Osteoblast (primary cell): ENCODE results near the gene BICRA. TPM values are rescaled to one million over a fixed set of nuclear protein-coding genes. Genes with fewer than 3 reads are reported as not detected.

Experiments used
- DNase-seq: peaks from one replicate; pipeline ENCODE4 v3.0.0; 2011; ENCODE audit warnings: low spot score, mixed read lengths; ENCODE audit not compliant: insufficient read length; ENCODE audit errors: missing footprints
- H2AFZ ChIP-seq: 2 replicates; pipeline ENCODE4 v1.6.0; 2011; ENCODE audit warnings: mild to moderate bottlenecking, low read length
- H3K27ac ChIP-seq: 2 replicates; pipeline ENCODE4 v1.5.1; 2011; ENCODE audit warnings: mild to moderate bottlenecking, low read depth, low read length, moderate library complexity
- H3K27me3 ChIP-seq: 2 replicates; pipeline ENCODE4 v1.6.0; 2012; ENCODE audit warnings: mild to moderate bottlenecking, control low read depth, inconsistent platforms, low read length, moderate library complexity; ENCODE audit not compliant: insufficient read depth
- H3K36me3 ChIP-seq: 2 replicates; pipeline ENCODE4 v1.5.1; 2011; ENCODE audit warnings: mild to moderate bottlenecking, low read length, control low read depth, moderate library complexity; ENCODE audit not compliant: insufficient read depth
- H3K4me1 ChIP-seq: 2 replicates; pipeline ENCODE4 v1.5.1; 2011; ENCODE audit warnings: mild to moderate bottlenecking, low read length, control low read depth, moderate library complexity; ENCODE audit not compliant: insufficient read depth
- H3K4me2 ChIP-seq: 2 replicates; pipeline ENCODE4 v1.6.0; 2011; ENCODE audit warnings: mild to moderate bottlenecking, low read length; ENCODE audit not compliant: insufficient read depth
- H3K4me3 ChIP-seq: fragments of 200-600 bp; sonication (generic); 3 replicates; pipeline ENCODE4 v1.5.1; 2012; ENCODE audit warnings: mild to moderate bottlenecking, low read length, inconsistent platforms; ENCODE audit not compliant: insufficient read depth
- H3K79me2 ChIP-seq: 2 replicates; pipeline ENCODE4 v1.6.0; 2012; ENCODE audit warnings: mild to moderate bottlenecking, low read length, control low read depth, inconsistent platforms; ENCODE audit not compliant: insufficient read depth
- H3K9me3 ChIP-seq: 2 replicates; pipeline ENCODE4 v1.5.1; 2011; ENCODE audit warnings: low read depth, low read length, control low read depth
- H4K20me1 ChIP-seq: 2 replicates; pipeline ENCODE4 v1.6.0; 2012; ENCODE audit warnings: mild to moderate bottlenecking, low read length, control low read depth; ENCODE audit not compliant: insufficient read depth
- CTCF ChIP-seq: IDR thresholded peaks from 2 replicates; pipeline ENCODE4 v1.5.1; 2011; ENCODE audit warnings: mild to moderate bottlenecking, low read depth, low read length, moderate library complexity; ENCODE audit errors: extremely low read depth
- total RNA-seq: library from RNA; depleted of rRNA; stranded (reverse); fragments of >200 nt; gene quantifications from 2 replicates; pipeline ENCODE4 v1.2.3, GENCODE V29; 2012

BICRA gene
- total RNA-seq, 1 donor, result 4.7 TPM

DNA sequence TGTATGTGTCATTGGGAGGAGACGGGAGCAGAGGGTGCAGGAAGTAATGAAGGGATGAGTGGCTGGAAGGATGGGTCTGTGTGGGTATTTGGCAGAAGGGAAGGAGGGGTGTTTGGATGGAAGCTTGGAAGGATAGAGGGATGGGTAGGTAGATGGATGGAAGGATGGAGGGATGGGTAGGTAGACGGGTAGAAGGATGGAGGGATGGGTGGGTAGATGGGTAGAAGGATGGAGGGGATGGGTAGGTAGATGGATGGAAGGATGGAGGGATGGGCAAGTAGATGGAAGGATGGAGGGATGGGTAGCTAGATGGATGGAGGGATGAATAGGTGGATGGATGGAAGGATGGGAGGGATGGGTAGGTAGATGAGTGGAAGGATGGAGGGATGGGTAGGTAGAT, 62.6 kb downstream of the BICRA start:
- peaks cover 53% of the 10 kb centered on the region for H3K79me2 ChIP-seq
- DNase-seq, result no peak
- H3K9me3 ChIP-seq, result no peaks in the 10 kb centered on the region
- peaks cover 3% of the 10 kb centered on the region for H3K4me1 ChIP-seq
- peaks cover 21% of the 10 kb centered on the region for H3K36me3 ChIP-seq
- TF ChIP-seq CTCF, result no peak
- no peaks in the 10 kb centered on the region for H3K27me3 ChIP-seq
- no peak overlapping the region for H2AFZ ChIP-seq
- no peak overlapping the region for H3K4me3 ChIP-seq
- H3K4me2 ChIP-seq, result no peak overlapping the region
- no peak overlapping the region for H3K27ac ChIP-seq
- peaks cover 29% of the 10 kb centered on the region for H4K20me1 ChIP-seq

GRCh38 chr19:47673426-47673825, 64.5 kb downstream of the BICRA start:
- Histone ChIP-seq H3K4me1 (no peaks in the 10 kb centered on the region), H3K27ac (no peak overlapping the region), H4K20me1 (peaks cover 25% of the 10 kb centered on the region), H3K27me3 (no peaks in the 10 kb centered on the region), H3K36me3 (peaks cover 31% of the 10 kb centered on the region), H2AFZ (no peak overlapping the region), H3K9me3 (no peaks in the 10 kb centered on the region), H3K79me2 (peaks cover 35% of the 10 kb centered on the region), H3K4me3 (no peak overlapping the region), H3K4me2 (no peak overlapping the region)
- DNase-seq, result peak; percentile 54
- no peak for TF ChIP-seq CTCF

- no peak overlapping the region for H3K27ac ChIP-seq
- H2AFZ ChIP-seq, result no peak overlapping the region
- H3K4me3 ChIP-seq, result no peak overlapping the region
- H3K27me3 ChIP-seq, result no peaks in the 10 kb centered on the region
- H3K4me2 ChIP-seq, result no peak overlapping the region
- no peaks in the 10 kb centered on the region for H3K4me1 ChIP-seq
- peaks cover 26% of the 10 kb centered on the region for H3K79me2 ChIP-seq
- TF ChIP-seq CTCF, result no peak
- peaks cover 20% of the 10 kb centered on the region for H4K20me1 ChIP-seq
- peaks cover 33% of the 10 kb centered on the region for H3K36me3 ChIP-seq
- peak; percentile 3 for DNase-seq
- no peaks in the 10 kb centered on the region for H3K9me3 ChIP-seq
These were observed 65.6 kb downstream of the BICRA start for GRCh38 chr19:47674548-47674947.

DNA sequence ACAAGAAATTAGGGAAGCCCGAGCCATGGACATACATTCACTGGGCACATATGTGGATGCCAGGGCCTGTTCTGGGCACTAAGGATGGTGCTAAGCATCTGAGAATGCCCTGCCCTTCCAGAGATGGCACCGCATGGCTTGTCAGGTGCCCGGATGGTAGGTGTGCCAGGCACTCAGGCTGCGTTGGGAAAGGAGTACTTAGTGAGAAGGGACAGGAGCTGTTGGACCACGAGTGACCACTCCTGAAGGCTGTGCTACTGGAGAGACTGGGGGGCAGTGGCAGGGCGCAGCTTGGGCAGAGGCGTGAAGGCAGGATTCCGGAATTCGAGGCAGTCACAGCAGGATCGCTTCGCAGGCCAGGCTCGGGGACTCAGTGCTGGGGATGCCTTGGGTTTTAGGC, 66.3 kb downstream of the BICRA start:
- Histone ChIP-seq H3K79me2 (peaks cover 21% of the 10 kb centered on the region), H3K4me2 (no peak overlapping the region), H3K27ac (no peak overlapping the region), H3K27me3 (no peaks in the 10 kb centered on the region), H3K36me3 (peaks cover 33% of the 10 kb centered on the region), H3K4me3 (no peak overlapping the region), H2AFZ (no peak overlapping the region), H3K9me3 (no peaks in the 10 kb centered on the region), H3K4me1 (no peaks in the 10 kb centered on the region), H4K20me1 (peaks cover 16% of the 10 kb centered on the region)
- no peak for TF ChIP-seq CTCF
- DNase-seq, result peak; percentile 72
